ENCODE data around the gene TMEM60.

GRCh38 chr7:77798394-77799077 lies at the start of gene TMEM60, which contains the start of gene PHTF2:
- TF ChIP-seq, protein P1, sequence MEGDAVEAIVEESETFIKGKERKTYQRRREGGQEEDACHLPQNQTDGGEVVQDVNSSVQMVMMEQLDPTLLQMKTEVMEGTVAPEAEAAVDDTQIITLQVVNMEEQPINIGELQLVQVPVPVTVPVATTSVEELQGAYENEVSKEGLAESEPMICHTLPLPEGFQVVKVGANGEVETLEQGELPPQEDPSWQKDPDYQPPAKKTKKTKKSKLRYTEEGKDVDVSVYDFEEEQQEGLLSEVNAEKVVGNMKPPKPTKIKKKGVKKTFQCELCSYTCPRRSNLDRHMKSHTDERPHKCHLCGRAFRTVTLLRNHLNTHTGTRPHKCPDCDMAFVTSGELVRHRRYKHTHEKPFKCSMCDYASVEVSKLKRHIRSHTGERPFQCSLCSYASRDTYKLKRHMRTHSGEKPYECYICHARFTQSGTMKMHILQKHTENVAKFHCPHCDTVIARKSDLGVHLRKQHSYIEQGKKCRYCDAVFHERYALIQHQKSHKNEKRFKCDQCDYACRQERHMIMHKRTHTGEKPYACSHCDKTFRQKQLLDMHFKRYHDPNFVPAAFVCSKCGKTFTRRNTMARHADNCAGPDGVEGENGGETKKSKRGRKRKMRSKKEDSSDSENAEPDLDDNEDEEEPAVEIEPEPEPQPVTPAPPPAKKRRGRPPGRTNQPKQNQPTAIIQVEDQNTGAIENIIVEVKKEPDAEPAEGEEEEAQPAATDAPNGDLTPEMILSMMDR (IDR thresholded peaks at IDR 0.05): peak; percentile 74
- TF ChIP-seq EZH2 (IDR thresholded peaks at IDR 0.05; ENCODE audit: borderline replicate concordance, insufficient read depth, low read depth, low read length, poor library complexity, severe bottlenecking): no peak

Measured in B cell (primary cell).